Measurements from ENCODE around the gene DYNLL1.

GRCh38 chr12:120470150-120470784 is 25.6 kb upstream of the DYNLL1 start:
- TF ChIP-seq, protein P1, sequence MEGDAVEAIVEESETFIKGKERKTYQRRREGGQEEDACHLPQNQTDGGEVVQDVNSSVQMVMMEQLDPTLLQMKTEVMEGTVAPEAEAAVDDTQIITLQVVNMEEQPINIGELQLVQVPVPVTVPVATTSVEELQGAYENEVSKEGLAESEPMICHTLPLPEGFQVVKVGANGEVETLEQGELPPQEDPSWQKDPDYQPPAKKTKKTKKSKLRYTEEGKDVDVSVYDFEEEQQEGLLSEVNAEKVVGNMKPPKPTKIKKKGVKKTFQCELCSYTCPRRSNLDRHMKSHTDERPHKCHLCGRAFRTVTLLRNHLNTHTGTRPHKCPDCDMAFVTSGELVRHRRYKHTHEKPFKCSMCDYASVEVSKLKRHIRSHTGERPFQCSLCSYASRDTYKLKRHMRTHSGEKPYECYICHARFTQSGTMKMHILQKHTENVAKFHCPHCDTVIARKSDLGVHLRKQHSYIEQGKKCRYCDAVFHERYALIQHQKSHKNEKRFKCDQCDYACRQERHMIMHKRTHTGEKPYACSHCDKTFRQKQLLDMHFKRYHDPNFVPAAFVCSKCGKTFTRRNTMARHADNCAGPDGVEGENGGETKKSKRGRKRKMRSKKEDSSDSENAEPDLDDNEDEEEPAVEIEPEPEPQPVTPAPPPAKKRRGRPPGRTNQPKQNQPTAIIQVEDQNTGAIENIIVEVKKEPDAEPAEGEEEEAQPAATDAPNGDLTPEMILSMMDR (conservative IDR thresholded peaks at IDR 0.05; ENCODE audit: low read depth, low read length): no peak
- TF ChIP-seq CHD1 (IDR thresholded peaks at IDR 0.05; ENCODE audit: low read depth, low read length) (no peak), BHLHE40 (IDR thresholded peaks at IDR 0.05; ENCODE audit: low read depth, low read length) (no peak), MAZ (IDR thresholded peaks at IDR 0.05; ENCODE audit: borderline replicate concordance, low read depth, low read length) (no peak), POLR2A (IDR thresholded peaks at IDR 0.05; ENCODE audit: low read depth, low read length) (no peak), MAFK (IDR thresholded peaks at IDR 0.05; ENCODE audit: low read depth, low read length) (no peak), MXI1 (IDR thresholded peaks at IDR 0.05; ENCODE audit: borderline replicate concordance, low read depth, low read length) (no peak), RCOR1 (IDR thresholded peaks at IDR 0.05; ENCODE audit: insufficient replicate concordance, low read length) (no peak), RAD21 (IDR thresholded peaks at IDR 0.05; ENCODE audit: low read length) (no peak), NFE2L2 (IDR thresholded peaks at IDR 0.05; ENCODE audit: low read depth, low read length) (no peak), SMC3 (IDR thresholded peaks at IDR 0.05; ENCODE audit: low read depth, low read length) (no peak), CEBPB (IDR thresholded peaks at IDR 0.05; ENCODE audit: low read depth, low read length) (no peak), ELK1 (IDR thresholded peaks at IDR 0.05; ENCODE audit: borderline replicate concordance, low read depth, low read length) (no peak)
- TF ChIP-seq, protein P2, sequence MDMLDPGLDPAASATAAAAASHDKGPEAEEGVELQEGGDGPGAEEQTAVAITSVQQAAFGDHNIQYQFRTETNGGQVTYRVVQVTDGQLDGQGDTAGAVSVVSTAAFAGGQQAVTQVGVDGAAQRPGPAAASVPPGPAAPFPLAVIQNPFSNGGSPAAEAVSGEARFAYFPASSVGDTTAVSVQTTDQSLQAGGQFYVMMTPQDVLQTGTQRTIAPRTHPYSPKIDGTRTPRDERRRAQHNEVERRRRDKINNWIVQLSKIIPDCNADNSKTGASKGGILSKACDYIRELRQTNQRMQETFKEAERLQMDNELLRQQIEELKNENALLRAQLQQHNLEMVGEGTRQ (IDR thresholded peaks at IDR 0.05; ENCODE audit: low read depth, low read length): no peak

All from IMR-90 (cell line).